Astrocyte (in vitro differentiated cells and primary cell): ENCODE results near the gene OR6N1. TPM values are rescaled to one million over a fixed set of nuclear protein-coding genes. Genes with fewer than 3 reads are reported as not detected.

ENCODE experiments used
- DNase-seq: peaks from one replicate; pipeline ENCODE4 v3.0.0-alpha.2; 2010; ENCODE audit warnings: low read depth
- FAIRE-seq: peaks from 2 replicates; lab custom pipeline; 2011; peaks lifted over from hg19 to GRCh38; lab: Jason Lieb, UNC
- H2AFZ ChIP-seq: 2 replicates; pipeline ENCODE4 v1.6.0; 2012; ENCODE audit warnings: low read depth, low read length, inconsistent platforms
- H3K27ac ChIP-seq: 2 replicates; pipeline ENCODE4 v1.5.1; 2011; ENCODE audit warnings: low read depth, low read length, inconsistent platforms
- H3K27me3 ChIP-seq: 2 replicates; pipeline ENCODE4 v1.6.0; 2011; ENCODE audit warnings: low read length, inconsistent platforms; ENCODE audit not compliant: insufficient read depth
- H3K36me3 ChIP-seq: 2 replicates; pipeline ENCODE4 v1.5.1; 2011; ENCODE audit warnings: low read length, inconsistent platforms; ENCODE audit not compliant: insufficient read depth
- H3K4me1 ChIP-seq: 2 replicates; pipeline ENCODE4 v1.5.1; 2011; ENCODE audit warnings: low read length, inconsistent platforms; ENCODE audit not compliant: insufficient read depth
- H3K4me2 ChIP-seq: 2 replicates; pipeline ENCODE4 v1.6.0; 2012; ENCODE audit warnings: low read length, inconsistent platforms
- H3K4me3 ChIP-seq: 2 replicates; pipeline ENCODE4 v1.5.1; 2011; ENCODE audit warnings: low read depth, mild to moderate bottlenecking, low read length, inconsistent platforms; ENCODE audit not compliant: insufficient read depth
- H3K79me2 ChIP-seq: 2 replicates; pipeline ENCODE4 v1.6.0; 2012; ENCODE audit warnings: mild to moderate bottlenecking, low read length, inconsistent platforms; ENCODE audit not compliant: insufficient read depth
- H3K9ac ChIP-seq: 2 replicates; pipeline ENCODE4 v1.6.0; 2012; ENCODE audit warnings: mild to moderate bottlenecking, low read length, inconsistent platforms
- H3K9me3 ChIP-seq: 2 replicates; pipeline ENCODE4 v1.5.1; 2012; ENCODE audit warnings: low read depth, mild to moderate bottlenecking, low read length, inconsistent platforms; ENCODE audit not compliant: insufficient read depth
- H4K20me1 ChIP-seq: 2 replicates; pipeline ENCODE4 v1.6.0; 2012; ENCODE audit warnings: low read length, inconsistent platforms; ENCODE audit not compliant: insufficient read depth
- H3K27ac Mint-ChIP-seq: one replicate; pipeline ENCODE4 v1.8.0; 2021; ENCODE audit warnings: mild to moderate bottlenecking, mixed read lengths; ENCODE audit not compliant: unreplicated experiment
- H3K27me3 Mint-ChIP-seq: one replicate; pipeline ENCODE4 v1.8.0; 2021; ENCODE audit warnings: low read depth, mixed read lengths; ENCODE audit not compliant: unreplicated experiment
- H3K36me3 Mint-ChIP-seq: one replicate; pipeline ENCODE4 v1.8.0; 2021; ENCODE audit warnings: low read depth, mixed read lengths; ENCODE audit not compliant: unreplicated experiment
- H3K4me1 Mint-ChIP-seq: one replicate; pipeline ENCODE4 v1.8.0; 2021; ENCODE audit warnings: low read depth, mixed read lengths; ENCODE audit not compliant: unreplicated experiment
- H3K4me3 Mint-ChIP-seq: one replicate; pipeline ENCODE4 v1.8.0; 2021; ENCODE audit warnings: mild to moderate bottlenecking, moderate library complexity, mixed read lengths; ENCODE audit not compliant: unreplicated experiment
- H3K9me3 Mint-ChIP-seq: one replicate; pipeline ENCODE4 v1.8.0; 2021; ENCODE audit warnings: mild to moderate bottlenecking, mixed read lengths; ENCODE audit not compliant: unreplicated experiment
- CTCF ChIP-seq: IDR thresholded peaks from 2 replicates; pipeline ENCODE4 v1.5.1; 2011; ENCODE audit warnings: low read depth, mild to moderate bottlenecking, inconsistent platforms, low read length, moderate library complexity; ENCODE audit not compliant: insufficient read depth
- EZH2 ChIP-seq: IDR thresholded peaks from 2 replicates; pipeline ENCODE4 v1.6.1; 2012; ENCODE audit warnings: mild to moderate bottlenecking, low read length, inconsistent platforms; ENCODE audit not compliant: insufficient read depth
- total RNA-seq: library from RNA; stranded (reverse); gene quantifications from 2 replicates; pipeline ENCODE4 v1.2.1, GENCODE V29; 2021

OR6N1 gene
- total RNA-seq, 1 donor from 2014 or later = not detected

GRCh38 chr1:158794247-158794646, 22.3 kb upstream of the OR6N1 start:
- no peaks in the 10 kb centered on the region for H3K27me3 ChIP-seq
- no peaks in the 10 kb centered on the region for H3K4me1 ChIP-seq
- H2AFZ ChIP-seq = no peak overlapping the region
- no peaks in the 10 kb centered on the region for H3K79me2 ChIP-seq
- no peak overlapping the region for H3K27ac Mint-ChIP-seq
- no peaks in the 10 kb centered on the region for H4K20me1 ChIP-seq
- peaks cover 8% of the 10 kb centered on the region for H3K27me3 Mint-ChIP-seq
- H3K9me3 ChIP-seq = peaks cover 5% of the 10 kb centered on the region
- H3K4me1 Mint-ChIP-seq = no peaks in the 10 kb centered on the region
- no peak overlapping the region for H3K4me3 Mint-ChIP-seq
- H3K9ac ChIP-seq = no peak overlapping the region
- DNase-seq (no peak), FAIRE-seq (no peak)
- H3K4me3 ChIP-seq = no peak overlapping the region
- no peak overlapping the region for H3K27ac ChIP-seq
- no peaks in the 10 kb centered on the region for H3K36me3 Mint-ChIP-seq
- H3K9me3 Mint-ChIP-seq = no peaks in the 10 kb centered on the region
- H3K36me3 ChIP-seq = no peaks in the 10 kb centered on the region
- H3K4me2 ChIP-seq = no peak overlapping the region
- no peak for TF ChIP-seq CTCF
- no peak for TF ChIP-seq EZH2

GRCh38 chr1:158793604-158794003, 21.6 kb upstream of the OR6N1 start:
- Histone ChIP-seq H3K27ac (no peak overlapping the region), H3K4me3 (no peak overlapping the region), H3K79me2 (no peaks in the 10 kb centered on the region), H3K4me1 (no peaks in the 10 kb centered on the region), H3K27me3 (no peaks in the 10 kb centered on the region), H3K36me3 (no peaks in the 10 kb centered on the region), H3K4me2 (no peak overlapping the region), H4K20me1 (no peaks in the 10 kb centered on the region), H2AFZ (no peak overlapping the region), H3K9me3 (peaks cover 5% of the 10 kb centered on the region), H3K9ac (no peak overlapping the region)
- H3K4me1 Mint-ChIP-seq = no peaks in the 10 kb centered on the region
- H3K27me3 Mint-ChIP-seq = peaks cover 8% of the 10 kb centered on the region
- H3K4me3 Mint-ChIP-seq = no peak overlapping the region
- no peak for FAIRE-seq
- H3K9me3 Mint-ChIP-seq = peaks cover 2% of the 10 kb centered on the region
- no peak for DNase-seq
- H3K27ac Mint-ChIP-seq = no peak overlapping the region
- TF ChIP-seq EZH2 = no peak
- TF ChIP-seq CTCF = no peak
- no peaks in the 10 kb centered on the region for H3K36me3 Mint-ChIP-seq

DNA sequence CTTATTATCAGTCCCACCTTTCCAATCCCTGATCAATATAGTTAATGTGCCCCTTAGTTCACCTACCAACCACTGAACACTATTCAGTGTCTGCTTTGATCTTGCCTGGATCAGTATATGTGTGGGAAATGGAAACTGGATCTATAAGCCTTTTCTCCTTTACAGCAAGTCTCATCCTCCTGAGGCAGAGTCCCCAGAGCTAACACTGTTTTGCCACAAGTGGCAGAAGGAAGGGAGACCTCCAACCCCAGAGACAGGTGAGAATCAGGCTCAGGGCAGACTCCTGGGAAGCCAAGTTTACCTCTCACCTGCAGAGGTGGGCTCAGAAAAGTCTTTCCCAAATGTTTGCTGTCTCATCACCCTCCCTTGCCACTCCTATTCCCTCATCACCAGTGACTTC, 9.1 kb upstream of the OR6N1 start, which contains the start of gene OR6N2:
Gene OR6N2 (minus strand): TSS at position 101 of the 400 bp plus-strand sequence. CDS start 3,569 bp downstream, outside the sequence.
- Mint-ChIP-seq H3K36me3 (no peaks in the 10 kb centered on the region), H3K4me1 (no peaks in the 10 kb centered on the region), H3K4me3 (no peak within 1 kb of the TSS), H3K27me3 (no peaks in the 10 kb centered on the region), H3K27ac (no peak within 1 kb of the TSS), H3K9me3 (no peaks in the 10 kb centered on the region)
- no peak within 1 kb of the TSS for H3K4me3 ChIP-seq
- peaks cover 2% of the 10 kb centered on the region for H3K9me3 ChIP-seq
- no peak within 1 kb of the TSS for H3K4me2 ChIP-seq
- no peak for TF ChIP-seq CTCF
- no peak within 1 kb of the TSS for H2AFZ ChIP-seq
- H4K20me1 ChIP-seq = no peaks in the 10 kb centered on the region
- DNase-seq = no peak
- H3K79me2 ChIP-seq = no peaks in the 10 kb centered on the region
- no peak within 1 kb of the TSS for H3K9ac ChIP-seq
- no peaks in the 10 kb centered on the region for H3K4me1 ChIP-seq
- no peaks in the 10 kb centered on the region for H3K27me3 ChIP-seq
- FAIRE-seq = no peak
- no peaks in the 10 kb centered on the region for H3K36me3 ChIP-seq
- no peak within 1 kb of the TSS for H3K27ac ChIP-seq
